Chondrocyte (in vitro differentiated cells): ENCODE measurements around the gene GABBR2. TPM values are rescaled to one million over a fixed set of nuclear protein-coding genes. Genes with fewer than 3 reads are reported as not detected.

Experiments
- DNase-seq: peaks from one replicate; pipeline ENCODE4 v3.0.0; 2021; ENCODE audit warnings: mixed read lengths, low spot score
- H3K27ac Mint-ChIP-seq: one replicate; pipeline ENCODE4 v1.8.0; 2021; ENCODE audit warnings: mild to moderate bottlenecking, moderate library complexity, mixed read lengths; ENCODE audit not compliant: unreplicated experiment
- H3K27me3 Mint-ChIP-seq: 2 replicates; pipeline ENCODE4 v1.8.0; 2021; ENCODE audit warnings: low read depth, mixed read lengths
- H3K36me3 Mint-ChIP-seq: 2 replicates; pipeline ENCODE4 v1.8.0; 2021; ENCODE audit warnings: low read depth, mixed read lengths
- H3K4me1 Mint-ChIP-seq: 2 replicates; pipeline ENCODE4 v1.8.0; 2021; ENCODE audit warnings: low read depth, mild to moderate bottlenecking, mixed read lengths
- H3K4me3 Mint-ChIP-seq: one replicate; pipeline ENCODE4 v1.8.0; 2021; ENCODE audit warnings: mild to moderate bottlenecking, moderate library complexity, mixed read lengths; ENCODE audit not compliant: unreplicated experiment
- H3K9me3 Mint-ChIP-seq: 2 replicates; pipeline ENCODE4 v1.8.0; 2021; ENCODE audit warnings: low read depth, mixed read lengths
- total RNA-seq: library from RNA; stranded (reverse); gene quantifications from 3 replicates; pipeline ENCODE4 v1.2.1, GENCODE V29; 2021
- TF ChIP-seq, protein P1 (sequence below): fragments of 200-600 bp; sonication (generic); IDR thresholded peaks from 2 replicates; pipeline ENCODE4 v1.5.0; 2021; ENCODE audit warnings: antibody characterized with exemption, mild to moderate bottlenecking, moderate library complexity

The GABBR2 gene
- total RNA-seq, 1 donor from 2014 or later = 0.12 TPM

DNA sequence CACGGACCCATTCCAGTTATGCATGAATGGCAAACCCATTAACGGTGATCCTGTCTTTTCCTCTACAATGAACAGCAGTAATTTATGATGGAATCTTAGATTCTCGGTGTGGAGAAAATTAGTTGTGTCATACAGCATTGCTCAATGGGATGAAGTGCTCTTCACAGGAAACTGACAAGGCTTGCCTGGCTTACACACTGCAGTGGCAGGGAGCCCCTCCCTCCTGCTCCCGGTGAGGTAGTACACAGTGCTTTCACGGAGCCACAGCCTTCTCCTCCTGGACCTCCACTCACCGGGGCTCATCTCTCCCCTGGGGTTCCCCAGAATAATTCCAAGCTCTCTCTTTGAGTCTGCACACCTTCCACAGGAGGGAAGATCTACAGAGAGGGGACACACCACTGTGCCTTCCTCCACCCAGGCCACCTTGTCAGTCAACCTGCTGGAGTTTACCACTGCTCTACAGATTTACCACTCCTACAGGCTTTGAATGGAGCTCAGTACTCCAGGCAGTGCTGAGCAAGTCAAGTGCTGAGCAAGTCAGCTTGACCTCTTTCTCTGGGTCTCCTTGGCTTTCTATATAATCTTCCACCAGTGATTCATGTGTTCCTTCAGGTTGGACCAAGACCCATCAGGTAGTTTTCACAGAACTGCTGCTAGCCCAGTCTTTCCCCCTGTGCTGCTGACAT lies 394.2 kb downstream of the GABBR2 start:
- no peak overlapping the region for H3K27ac Mint-ChIP-seq
- H3K4me3 Mint-ChIP-seq = no peak overlapping the region
- TF ChIP-seq, protein P1, sequence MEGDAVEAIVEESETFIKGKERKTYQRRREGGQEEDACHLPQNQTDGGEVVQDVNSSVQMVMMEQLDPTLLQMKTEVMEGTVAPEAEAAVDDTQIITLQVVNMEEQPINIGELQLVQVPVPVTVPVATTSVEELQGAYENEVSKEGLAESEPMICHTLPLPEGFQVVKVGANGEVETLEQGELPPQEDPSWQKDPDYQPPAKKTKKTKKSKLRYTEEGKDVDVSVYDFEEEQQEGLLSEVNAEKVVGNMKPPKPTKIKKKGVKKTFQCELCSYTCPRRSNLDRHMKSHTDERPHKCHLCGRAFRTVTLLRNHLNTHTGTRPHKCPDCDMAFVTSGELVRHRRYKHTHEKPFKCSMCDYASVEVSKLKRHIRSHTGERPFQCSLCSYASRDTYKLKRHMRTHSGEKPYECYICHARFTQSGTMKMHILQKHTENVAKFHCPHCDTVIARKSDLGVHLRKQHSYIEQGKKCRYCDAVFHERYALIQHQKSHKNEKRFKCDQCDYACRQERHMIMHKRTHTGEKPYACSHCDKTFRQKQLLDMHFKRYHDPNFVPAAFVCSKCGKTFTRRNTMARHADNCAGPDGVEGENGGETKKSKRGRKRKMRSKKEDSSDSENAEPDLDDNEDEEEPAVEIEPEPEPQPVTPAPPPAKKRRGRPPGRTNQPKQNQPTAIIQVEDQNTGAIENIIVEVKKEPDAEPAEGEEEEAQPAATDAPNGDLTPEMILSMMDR = no peak
- H3K9me3 Mint-ChIP-seq = no peaks in the 10 kb centered on the region
- no peaks in the 10 kb centered on the region for H3K4me1 Mint-ChIP-seq
- no peaks in the 10 kb centered on the region for H3K36me3 Mint-ChIP-seq
- DNase-seq = no peak
- H3K27me3 Mint-ChIP-seq = peaks cover 14% of the 10 kb centered on the region

DNA sequence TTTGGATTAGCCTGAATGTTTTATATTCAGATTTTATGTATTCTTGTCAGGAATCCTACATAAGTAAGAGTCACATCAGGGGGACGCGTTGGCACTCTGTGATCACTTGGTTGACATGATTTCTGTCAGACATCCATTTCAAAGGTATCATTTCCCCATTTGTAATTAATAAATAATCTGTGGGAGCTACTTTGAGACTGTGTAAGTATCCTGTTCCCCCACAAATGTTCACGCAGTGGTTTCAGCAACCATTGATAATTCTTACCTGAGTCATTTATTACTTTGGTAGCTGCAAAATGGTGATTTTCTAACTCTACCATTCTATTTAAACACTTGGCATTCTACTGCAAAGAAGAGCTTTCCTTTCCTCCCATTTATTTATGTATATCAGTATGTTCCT lies 396.4 kb downstream of the GABBR2 start:
- Mint-ChIP-seq H3K4me1 (no peaks in the 10 kb centered on the region), H3K9me3 (no peaks in the 10 kb centered on the region), H3K4me3 (no peak overlapping the region), H3K27ac (no peak overlapping the region), H3K36me3 (no peaks in the 10 kb centered on the region), H3K27me3 (peaks cover 16% of the 10 kb centered on the region)
- TF ChIP-seq, protein P1 = no peak
- no peak for DNase-seq

DNA sequence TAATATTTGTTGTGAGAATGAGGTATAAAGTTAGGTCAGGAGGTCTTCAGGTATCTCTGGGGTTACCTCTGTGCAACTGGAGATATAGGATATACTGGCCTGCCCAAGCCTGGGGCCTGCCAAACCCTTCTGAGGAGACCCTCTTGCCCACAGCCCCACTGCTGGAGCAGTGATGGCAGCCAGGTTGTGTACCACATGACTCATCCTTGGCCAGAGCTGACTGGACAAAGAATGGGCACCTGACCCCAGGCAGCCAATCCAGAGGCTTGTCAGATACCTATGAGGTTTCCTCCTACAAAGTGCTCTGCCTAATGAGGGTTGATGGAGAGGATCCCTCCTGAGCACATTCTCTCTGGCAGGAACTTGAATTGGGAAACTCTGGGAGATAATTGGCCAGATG lies 397.2 kb downstream of the GABBR2 start:
- Mint-ChIP-seq H3K36me3 (no peaks in the 10 kb centered on the region), H3K4me3 (no peak overlapping the region), H3K9me3 (no peaks in the 10 kb centered on the region), H3K4me1 (no peaks in the 10 kb centered on the region), H3K27ac (no peak overlapping the region), H3K27me3 (peaks cover 15% of the 10 kb centered on the region)
- no peak for DNase-seq
- TF ChIP-seq, protein P1 = no peak

DNA sequence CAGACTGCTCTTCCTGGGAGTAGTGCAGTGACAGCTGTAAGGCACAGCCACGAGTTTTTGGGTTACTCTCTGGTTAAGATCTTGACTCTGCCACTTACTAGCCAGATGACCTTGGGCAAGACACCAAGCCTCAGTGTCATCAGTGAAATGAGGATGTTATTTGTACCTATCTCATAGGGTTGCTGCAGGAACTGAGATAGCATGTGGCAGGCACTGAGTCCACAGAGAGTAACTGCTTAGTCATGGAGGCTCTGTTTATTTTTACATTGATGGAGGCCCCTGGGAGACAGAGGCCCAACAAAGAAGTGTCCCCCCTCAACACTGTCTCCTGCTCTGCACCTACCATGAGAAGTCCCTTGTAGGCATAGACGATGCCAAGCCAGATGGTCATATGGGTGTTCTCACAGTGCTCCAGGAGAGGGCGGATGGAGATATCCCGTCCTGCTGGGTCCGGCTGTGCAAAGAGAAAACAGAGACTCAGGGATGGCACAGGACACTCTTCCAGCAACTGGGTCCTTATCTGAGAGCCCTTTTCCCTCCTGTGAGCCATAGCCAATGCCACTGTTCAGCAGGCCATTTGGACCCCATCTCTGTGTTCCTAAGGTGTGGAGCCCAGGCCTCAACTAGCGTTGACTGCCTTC lies 397.9 kb downstream of the GABBR2 start:
- TF ChIP-seq, protein P1 = no peak
- Mint-ChIP-seq H3K27me3 (peaks cover 16% of the 10 kb centered on the region), H3K36me3 (no peaks in the 10 kb centered on the region), H3K4me3 (no peak overlapping the region), H3K27ac (no peak overlapping the region), H3K4me1 (no peaks in the 10 kb centered on the region), H3K9me3 (no peaks in the 10 kb centered on the region)
- no peak for DNase-seq

DNA sequence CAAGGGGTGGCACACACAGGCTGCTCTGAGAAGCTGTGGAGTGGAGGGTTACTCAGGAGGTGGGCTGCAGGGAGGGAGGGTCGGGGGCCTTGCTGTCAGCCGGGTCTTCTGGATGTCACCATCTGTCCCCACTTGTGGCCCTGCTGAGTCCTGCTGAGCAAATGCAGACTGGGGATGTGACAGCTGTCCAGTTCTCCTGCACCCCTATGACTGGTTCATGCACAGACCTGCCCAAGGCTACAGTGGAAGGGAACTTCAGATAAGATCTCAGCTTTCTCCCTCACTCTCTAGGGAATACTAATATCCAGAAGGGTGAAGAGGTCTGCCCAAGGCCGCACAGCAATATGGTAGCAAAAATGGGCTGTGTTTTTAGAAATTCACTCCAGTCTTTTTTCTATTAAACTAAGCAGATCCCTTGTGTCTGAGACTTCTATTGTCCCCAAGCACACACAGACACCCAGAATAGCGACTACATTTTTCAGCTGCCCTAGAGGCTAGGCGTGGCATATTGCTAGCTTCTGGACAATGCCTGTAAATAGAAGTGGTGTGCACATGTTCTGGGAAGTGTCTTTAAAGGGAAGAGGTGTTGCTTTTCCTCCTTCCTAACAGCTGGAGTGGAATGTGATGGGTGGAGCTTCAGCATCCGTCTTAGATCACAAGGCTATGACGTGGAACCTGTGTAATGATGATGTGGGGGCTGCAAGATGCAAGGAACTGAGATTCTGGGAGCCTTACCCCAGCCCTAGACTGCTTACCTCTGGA lies 402.2 kb downstream of the GABBR2 start:
- Mint-ChIP-seq H3K27me3 (peaks cover 8% of the 10 kb centered on the region), H3K4me3 (no peak overlapping the region), H3K4me1 (no peaks in the 10 kb centered on the region), H3K36me3 (no peaks in the 10 kb centered on the region), H3K27ac (no peak overlapping the region), H3K9me3 (no peaks in the 10 kb centered on the region)
- TF ChIP-seq, protein P1 = no peak
- DNase-seq = no peak
